H4 (cell line): ENCODE results near the gene EGR1. TPM values are rescaled to one million over a fixed set of nuclear protein-coding genes. Genes with fewer than 3 reads are reported as not detected.
A peak's percentile ranks its signal among the peaks of the same experiment; 100 is the strongest.

ENCODE experiments used
- DNase-seq: peaks from one replicate; pipeline ENCODE4 v3.0.0-alpha.2; 2015; ENCODE audit warnings: low spot score
- total RNA-seq: library from RNA; depleted of rRNA; stranded (reverse); fragments of >200 nt; shearing (Covaris generic); gene quantifications from 2 replicates; pipeline ENCODE4 v1.2.3, GENCODE V29; 2014; rRNA removed

The EGR1 gene
- total RNA-seq, result 5.5 and 9.3 TPM in 2 replicates

GRCh38 chr5:138465261-138466124, at the start of gene EGR1:
EGR1 (plus strand) TSS chr5:138465479; CDS start chr5:138465762, 283 bp downstream.
- peak; percentile 96 for DNase-seq

DNA sequence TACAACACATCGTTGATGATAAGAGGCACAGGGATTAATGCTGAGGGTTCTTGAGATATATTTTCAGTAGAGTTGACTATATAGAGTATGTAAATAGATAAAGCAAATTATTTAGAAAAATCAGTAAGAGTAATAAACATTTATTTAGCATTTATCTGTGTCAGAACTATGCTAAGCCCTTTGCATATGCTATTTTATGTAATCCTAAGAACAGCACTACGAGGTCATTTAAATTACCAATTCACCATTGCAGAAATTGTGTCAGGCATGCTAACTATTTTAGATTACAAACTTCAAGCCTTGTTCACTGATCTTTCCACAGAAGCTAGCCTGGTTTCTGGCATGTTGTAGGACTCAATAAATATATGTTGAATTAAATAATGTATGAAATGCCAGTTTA, 46.8 kb upstream of the EGR1 start:
- no peak for DNase-seq

DNA sequence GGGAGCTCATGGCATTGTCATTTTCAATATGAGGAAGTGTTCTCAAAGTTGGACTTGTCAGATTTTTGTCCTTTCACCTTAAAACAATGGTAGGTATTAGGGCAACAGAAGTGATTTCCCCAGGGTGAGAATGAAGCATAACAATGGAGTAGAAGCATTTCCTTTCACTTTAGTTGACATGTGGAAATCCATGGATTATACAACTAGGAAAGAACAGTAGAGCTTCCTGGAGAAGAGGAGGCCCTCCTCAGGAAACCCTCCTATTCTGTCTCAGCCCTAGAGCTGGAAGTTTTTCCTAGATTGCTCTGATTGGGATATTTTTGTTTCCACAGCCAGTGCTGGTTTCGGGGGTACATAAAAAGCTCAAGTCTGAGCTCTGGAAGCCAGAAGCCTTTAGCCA, 40.2 kb upstream of the EGR1 start:
- no peak for DNase-seq

DNA sequence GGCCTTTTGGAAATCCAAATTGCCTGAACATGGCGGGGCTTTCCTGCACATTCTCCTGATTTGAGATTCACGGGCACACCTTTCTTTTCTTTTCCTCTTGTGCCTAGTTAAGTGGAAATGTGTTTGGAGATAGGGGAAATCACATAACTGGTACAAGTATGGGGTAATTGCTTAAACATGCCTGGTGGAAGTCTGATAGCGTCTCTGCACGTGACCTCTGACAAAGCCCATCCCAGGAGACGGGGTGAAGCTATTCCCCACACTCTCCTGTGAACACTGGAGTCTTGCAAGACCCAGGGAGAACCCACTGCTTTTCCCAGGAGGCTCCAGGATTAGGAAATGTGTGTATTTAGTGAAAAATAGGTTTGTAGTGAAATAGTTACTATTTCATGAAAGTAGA, 29.3 kb upstream of the EGR1 start:
- no peak for DNase-seq

GRCh38 chr5:138438003-138438723, 27.1 kb upstream of the EGR1 start:
- DNase-seq, result no peak

- no peak for DNase-seq
Observed at GRCh38 chr5:138438724-138439476, 26.4 kb upstream of the EGR1 start, which contains the start of gene REEP2. REEP2 (plus strand) TSS chr5:138439057; CDS start chr5:138439209, 152 bp downstream.

GRCh38 chr5:138439477-138440158, 25.7 kb upstream of the EGR1 start:
- DNase-seq, result no peak

GRCh38 chr5:138440159-138441073, 24.9 kb upstream of the EGR1 start:
- DNase-seq, result no peak

DNA sequence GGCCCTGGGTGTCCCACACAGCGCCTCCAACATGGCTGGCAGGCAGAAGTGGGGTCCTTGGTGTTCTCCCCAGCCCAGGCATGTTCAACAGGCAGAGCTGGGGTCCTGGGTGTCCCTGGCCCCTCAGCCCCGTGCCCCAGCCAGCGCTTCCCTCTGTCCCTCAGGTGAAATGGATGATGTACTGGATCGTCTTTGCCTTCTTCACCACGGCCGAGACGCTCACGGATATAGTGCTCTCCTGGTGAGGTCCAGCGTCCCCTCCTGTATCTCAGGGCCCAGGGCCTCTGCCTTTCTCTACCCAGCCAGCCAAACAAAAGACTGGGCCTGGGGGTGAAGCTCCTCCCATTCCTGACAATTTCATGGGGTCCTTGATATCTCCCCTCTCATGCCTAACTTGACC, 24.1 kb upstream of the EGR1 start:
- DNase-seq, result no peak

GRCh38 chr5:138444078-138444773, 21.1 kb upstream of the EGR1 start:
- no peak for DNase-seq

GRCh38 chr5:138444774-138445546, 20.3 kb upstream of the EGR1 start:
- DNase-seq, result no peak

- DNase-seq, result no peak
Observed at GRCh38 chr5:138445547-138446271, 19.6 kb upstream of the EGR1 start.

DNA sequence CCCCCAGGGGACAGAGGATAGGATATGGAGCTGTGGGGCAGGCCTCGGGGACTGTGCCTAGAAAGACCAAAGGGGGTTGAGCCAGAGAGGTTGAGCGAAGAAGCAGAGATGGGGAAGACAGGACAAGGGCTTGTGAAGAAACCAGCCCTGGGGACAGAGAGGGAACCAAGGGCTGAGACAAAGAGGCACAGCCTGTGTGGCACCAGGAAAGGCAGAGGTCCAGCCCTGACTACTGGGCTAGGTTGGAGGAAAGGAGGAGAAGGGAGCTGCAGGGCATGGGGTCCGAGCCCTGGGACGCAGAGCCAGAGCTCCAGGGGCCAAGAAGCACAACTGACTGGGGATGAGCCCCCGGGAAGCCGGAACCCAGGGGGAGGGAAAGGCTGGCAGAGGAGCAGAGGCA, 17.2 kb upstream of the EGR1 start:
- DNase-seq, result no peak

DNA sequence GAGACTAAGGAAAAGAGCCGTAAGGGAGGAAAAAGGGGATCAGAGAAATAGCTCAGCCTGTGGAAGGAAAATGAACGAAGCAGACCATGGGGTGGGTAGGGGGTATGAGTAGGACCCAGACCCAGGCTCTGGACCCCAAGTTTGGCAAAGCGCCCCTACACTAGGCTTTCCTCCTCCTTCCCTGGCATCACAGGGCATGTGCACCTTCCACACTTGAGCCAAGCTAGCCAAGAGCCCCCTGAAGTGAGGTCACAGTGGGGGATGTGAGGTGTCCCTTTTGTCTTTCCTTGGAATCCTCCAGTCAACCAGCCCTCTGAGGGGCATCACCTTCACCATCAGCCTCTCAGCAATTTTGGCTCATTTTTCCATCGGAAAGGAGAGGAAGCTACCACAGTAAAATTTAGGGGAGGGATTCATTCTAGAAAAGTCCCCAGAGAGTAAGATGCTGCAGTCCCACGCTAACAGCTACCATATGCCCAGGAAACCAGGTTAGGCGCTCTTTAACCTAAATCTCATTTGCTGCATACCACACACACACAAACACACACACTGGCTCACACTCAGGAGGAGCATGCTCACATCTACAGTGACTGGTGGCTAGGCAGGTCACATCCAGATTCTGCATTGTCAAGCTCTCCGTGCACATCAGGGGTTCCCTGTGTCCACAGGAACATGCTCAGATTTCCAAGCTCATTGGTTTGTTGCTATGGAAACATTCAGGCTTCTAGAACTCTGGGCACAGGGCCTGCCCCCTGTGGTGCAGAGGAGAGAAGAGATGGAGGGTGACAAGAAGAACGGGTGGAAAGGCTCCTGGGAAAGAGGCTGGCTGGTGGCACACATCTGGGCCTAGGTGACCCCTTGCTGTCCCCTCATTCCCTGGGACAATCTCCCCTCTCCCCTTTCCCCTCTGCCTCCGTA, 16.5 kb upstream of the EGR1 start:
- DNase-seq, result peak; percentile 67

- peak; percentile 83 for DNase-seq
Observed at GRCh38 chr5:138449501-138450239, 15.6 kb upstream of the EGR1 start.

GRCh38 chr5:138450971-138451370, 14.3 kb upstream of the EGR1 start:
- no peak for DNase-seq

DNA sequence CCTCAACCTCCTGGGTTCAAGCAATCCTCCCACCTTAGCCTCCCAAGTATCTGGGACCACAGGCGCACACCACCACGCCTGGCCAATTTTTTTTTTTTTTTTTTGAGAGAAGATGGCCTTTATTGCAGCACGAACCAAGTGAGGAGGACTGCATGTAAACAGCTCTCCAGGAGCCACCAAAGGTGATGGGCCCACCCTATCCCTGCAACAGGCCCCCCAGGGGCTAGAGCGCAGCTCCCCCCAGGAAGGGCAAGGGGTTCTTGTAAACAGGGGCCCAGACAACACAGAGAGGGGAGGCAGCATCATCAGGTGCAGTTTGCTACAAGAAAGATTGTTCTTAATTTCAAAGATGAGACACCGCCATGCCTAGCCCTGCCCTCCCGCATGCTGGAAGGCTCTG, 12.6 kb upstream of the EGR1 start:
- no peak for DNase-seq
